Endothelial cell of umbilical vein (primary cell): ENCODE measurements around the gene CTNND2.

Experiments used
- CTCF ChIP-seq, 2 donors: IDR thresholded peaks; 1 replicate in 1 of 2; 2 replicates in 1 of 2; pipeline ENCODE4 v1.5.1; 2011; ENCODE audit warnings: low read length in 2 of 2, mild to moderate bottlenecking in 2 of 2, moderate library complexity in 2 of 2, control low read depth in 1 of 2, inconsistent platforms in 1 of 2, low read depth in 1 of 2; ENCODE audit not compliant: insufficient read depth in 1 of 2; ENCODE audit errors: extremely low read depth in 1 of 2
- MAX ChIP-seq: IDR thresholded peaks from 2 replicates; pipeline ENCODE4 v1.6.1; 2011; ENCODE audit not compliant: insufficient read depth, insufficient read length
- MYC ChIP-seq: IDR thresholded peaks from one replicate; pipeline ENCODE4 v1.6.1; 2011; ENCODE audit warnings: mild to moderate bottlenecking, low read depth, low read length
- POLR2A ChIP-seq: IDR thresholded peaks from 2 replicates; pipeline ENCODE4 v1.6.1; 2012; ENCODE audit warnings: low read depth, mild to moderate bottlenecking, control low read depth, low read length
- POLR2AphosphoS5 ChIP-seq: IDR thresholded peaks from 2 replicates; pipeline ENCODE4 v1.6.1; 2012; ENCODE audit warnings: low read depth, mild to moderate bottlenecking, control low read depth, low read length, moderate library complexity; ENCODE audit not compliant: insufficient read depth

- no peak for TF ChIP-seq CTCF (IDR thresholded peaks at IDR 0.05; ENCODE audit: extremely low read depth in 1 of 2, insufficient read depth in 1 of 2, low read depth in 1 of 2, low read length in 2 of 2)
- TF ChIP-seq POLR2AphosphoS5 = no peak
- TF ChIP-seq POLR2A = no peak
- TF ChIP-seq MYC = no peak
- no peak for TF ChIP-seq MAX
Observed at GRCh38 chr5:11357928-11358327, 546.3 kb downstream of the CTNND2 start.
